Fibroblast of skin of abdomen (primary cell): ENCODE results near the gene NELL1.

Experiments used
- DNase-seq: peaks from one replicate; pipeline ENCODE4 v3.0.0-alpha.2; 2013

NELL1 gene

DNA sequence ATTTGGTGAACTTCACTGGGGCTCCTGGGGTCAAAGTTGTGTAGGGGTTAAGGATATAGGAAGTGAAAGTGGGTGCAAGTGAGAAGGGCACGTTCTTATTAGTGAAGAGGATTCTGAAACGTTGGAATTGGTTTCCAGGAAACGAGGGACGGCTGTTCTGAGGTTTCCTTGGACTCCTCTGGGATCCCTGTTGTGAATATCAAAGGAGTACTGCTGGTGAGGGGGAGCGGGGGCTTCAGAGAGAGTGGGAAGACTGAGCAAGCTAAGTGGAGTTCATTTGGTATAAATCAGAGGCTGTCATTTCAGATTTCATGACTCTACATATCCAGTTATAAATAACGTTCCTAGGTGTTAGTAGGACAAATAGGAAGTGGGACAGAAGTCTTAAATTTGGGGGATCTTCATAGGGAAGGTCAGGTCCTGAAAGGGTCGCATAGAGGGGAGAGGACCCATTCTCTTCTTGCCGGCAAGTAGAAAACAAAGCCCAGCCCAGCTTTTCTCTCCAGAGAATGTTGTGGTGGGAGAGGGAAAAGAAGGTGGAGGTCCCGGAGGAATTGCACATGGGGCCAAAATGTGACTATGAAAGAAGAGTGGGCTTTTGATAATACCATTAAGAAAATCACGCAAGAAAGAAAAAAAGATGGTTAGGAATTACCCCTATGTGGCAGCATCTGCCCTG lies 1.1 kb upstream of the NELL1 start:
- no peak for DNase-seq

DNA sequence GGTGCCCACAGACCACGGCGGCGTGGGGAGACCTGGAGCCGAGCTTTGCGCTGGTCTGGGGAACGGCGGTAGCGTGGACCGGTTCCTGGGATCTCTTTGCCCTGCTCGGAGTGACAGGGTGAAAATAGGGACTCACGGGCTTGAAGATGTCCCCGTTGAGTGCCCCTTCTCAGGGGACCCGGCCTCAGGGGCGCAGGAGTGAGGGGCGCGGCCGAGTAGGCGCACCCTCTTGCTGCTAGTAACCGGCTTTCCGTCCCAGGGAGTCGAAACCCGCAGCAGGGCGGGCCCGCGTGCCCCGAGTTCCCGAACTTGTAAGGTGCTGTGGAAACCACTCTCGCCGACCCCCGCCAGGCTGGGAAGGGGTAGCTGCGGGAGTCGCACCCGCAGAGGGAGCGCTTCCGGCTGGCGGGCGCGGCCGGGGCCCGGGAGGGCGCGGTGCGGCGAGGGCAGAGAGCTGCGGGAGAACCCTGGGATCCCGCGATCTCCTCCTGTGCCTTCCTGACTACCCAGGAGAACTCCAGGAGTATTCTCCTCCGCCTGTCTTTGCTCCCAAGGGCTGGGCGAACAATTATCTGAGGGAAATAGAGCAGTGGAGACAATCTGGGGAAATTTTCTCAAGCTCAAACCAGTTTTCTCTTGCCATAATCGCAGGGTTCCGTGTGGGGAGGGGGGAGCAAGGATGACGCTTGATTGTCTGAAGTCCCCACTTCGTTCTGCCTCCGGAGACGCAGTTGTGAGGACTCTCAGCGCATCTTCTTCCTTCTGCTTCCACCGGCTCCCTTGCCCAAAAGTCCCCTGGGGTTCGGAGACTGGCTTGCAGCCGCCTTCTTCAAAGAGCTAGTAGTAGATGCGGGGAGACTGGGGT lies 666 bp downstream of the NELL1 start:
- no peak for DNase-seq

DNA sequence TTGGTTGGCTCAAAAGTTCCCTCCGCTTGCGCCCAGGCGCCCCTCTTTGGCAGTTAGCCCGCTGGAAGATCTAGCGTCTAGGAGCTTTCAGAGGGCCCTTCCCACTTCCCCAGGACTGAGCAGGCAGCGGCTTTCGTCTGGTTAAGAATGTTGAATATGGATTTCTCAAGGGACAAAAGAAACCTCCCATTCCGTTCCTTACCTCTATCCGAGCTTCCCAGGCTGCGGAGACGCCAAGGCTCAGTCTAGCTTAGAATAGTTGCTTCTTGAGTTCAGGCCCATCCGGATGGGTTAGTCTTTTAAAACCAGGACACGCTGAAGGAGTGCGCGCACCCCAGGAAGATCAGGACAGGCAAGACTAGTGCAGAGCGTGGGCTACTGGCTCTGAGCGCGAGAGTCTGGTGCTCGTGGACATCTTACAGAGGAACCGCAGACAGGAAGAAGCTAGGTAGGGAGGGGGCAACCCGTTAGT lies 1.6 kb downstream of the NELL1 start:
- DNase-seq = no peak

DNA sequence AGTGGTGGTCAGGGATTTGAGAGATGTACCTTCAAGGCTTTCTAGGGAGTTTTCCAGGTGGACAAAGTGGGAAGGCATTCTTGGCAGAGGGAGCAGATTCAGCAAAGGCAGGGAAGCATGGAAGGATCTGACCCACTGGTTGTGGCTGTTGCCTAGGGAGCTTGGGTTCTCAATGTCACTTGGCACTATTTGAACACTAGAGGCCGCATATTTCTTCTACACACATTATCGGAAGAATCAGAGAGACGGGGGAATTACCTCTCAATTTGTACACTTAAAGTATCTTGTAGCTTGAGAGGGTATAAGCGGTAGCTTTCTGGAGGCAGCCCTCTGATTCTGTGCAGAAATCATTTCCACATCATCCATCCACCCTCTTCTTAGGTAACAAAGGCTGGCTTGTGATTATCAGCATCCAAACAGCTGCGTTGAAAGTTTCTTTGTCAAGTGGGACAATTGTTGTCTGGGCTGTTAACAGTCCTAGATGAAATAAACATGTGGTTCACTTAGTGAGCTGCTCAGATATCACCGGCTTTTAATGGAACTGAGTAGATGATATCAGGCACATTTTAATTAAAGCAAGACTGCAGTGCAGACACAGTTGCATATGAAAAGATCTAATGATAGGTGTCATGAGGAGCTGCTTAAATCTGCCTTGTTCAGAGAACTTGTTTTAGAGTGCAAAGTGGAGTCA lies 2.6 kb downstream of the NELL1 start:
- DNase-seq = no peak

DNA sequence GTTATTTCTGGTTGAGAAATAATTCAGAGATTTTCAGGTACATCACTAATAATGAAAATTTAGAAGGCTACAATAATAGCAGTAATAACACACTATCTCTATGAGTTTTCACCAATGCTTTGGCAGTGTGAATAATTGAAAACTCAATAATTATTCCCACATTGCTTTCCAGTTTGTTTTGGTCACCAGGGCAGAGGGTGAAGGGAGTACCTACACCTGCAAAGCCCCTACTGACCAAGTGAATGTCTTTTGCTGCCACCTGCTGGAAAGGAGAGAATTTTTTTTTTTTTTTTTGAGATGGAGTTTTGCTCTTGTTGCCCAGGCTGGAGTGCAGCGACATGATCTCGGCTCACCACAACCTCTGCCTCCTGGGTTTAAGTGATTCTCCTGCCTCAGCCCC lies 3.2 kb downstream of the NELL1 start:
- DNase-seq = no peak

DNA sequence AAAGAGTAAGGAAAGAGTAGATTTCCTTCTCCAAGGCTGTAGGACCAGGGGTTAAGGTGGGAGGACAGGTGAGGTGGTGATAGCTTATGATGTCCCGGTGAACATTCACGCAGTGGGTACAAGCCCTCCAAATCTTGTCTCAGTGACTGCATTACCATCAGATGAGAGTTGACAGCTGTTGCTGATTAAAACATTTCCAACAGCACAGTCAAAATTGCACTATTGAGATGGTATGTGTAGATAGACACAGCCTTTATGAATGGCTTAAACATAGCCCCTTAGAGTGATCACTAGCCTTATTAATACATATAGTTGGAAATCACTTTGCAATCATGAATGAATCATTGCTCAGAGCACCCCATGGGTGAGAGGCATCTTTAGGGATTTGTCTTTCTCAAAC lies 7.3 kb downstream of the NELL1 start:
- no peak for DNase-seq

DNA sequence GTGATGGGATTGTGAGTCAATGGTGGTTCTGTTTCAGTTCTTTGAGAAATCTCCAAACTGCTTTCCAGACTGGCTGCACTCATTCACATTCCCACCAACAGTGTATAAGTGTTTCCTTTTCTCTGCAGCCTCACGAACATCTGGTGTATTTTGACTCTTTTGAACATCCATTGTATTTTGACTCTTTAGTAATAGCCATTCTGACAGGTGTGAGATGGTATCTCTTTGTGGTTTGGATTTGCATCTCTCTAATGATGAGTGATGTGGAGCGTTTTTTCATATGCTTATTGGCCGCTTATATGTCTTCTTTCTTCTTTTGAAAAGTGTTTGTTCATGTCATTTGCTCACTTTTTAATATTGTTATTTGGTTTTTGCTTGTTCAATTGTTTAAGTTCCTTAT lies 19.4 kb downstream of the NELL1 start:
- no peak for DNase-seq

DNA sequence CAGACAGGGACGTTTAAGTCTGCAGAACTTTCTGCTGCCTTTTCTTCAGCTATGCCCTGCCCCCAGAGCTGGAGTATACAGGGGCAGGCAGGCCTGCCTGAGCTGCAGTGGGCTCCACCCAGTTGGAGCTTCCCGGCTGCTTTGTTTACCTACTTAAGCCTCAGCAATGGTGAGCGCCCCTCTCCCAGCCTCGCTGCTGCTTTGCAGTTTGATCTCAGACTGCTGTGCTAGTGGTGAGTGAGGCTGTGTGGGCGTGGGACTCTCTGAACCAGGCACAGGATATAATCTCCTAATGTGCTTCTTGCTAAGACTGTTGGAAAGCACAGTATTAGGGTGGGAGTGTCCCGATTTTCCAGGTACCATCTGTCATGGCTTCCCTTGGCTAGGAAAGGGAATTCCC lies 38.5 kb downstream of the NELL1 start:
- DNase-seq = no peak

DNA sequence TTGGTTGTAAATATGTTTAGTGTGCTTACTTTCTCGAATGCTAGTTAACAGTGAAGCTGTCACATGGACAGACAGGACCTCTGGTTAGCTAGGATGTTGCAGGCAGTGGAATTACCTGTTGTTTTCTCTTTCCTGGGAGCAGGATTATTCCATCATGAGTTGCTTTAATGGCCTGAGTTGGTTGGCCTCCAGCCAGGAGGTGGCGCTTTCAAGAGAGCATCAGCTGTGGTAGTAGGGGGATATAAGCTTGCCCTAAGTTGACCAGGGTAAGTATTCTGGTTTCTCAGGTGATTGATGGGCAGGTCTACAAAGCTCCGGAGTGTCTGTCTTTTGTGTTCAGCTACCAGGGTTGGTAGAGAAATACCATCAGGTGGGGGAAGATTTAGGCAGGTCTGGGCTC lies 43.5 kb downstream of the NELL1 start:
- no peak for DNase-seq

DNA sequence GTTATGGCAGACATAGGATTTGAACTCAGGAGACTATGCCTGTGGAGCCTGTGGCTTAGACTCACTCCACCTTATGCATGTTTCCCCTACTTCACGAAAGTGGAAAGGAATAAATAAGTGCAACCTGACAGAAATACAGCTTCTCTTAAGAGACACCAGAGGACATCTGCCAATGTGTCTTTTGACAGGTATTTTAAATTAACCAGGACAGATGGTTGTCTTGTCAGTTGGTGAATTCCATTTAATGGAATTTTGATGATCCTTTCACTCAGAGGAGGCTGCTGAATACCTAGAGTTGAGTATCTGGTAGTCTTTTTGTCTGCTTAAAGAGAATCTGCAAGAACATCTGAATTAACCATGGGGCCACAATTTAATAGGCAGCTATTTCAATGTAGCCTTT lies 46.1 kb downstream of the NELL1 start:
- no peak for DNase-seq

DNA sequence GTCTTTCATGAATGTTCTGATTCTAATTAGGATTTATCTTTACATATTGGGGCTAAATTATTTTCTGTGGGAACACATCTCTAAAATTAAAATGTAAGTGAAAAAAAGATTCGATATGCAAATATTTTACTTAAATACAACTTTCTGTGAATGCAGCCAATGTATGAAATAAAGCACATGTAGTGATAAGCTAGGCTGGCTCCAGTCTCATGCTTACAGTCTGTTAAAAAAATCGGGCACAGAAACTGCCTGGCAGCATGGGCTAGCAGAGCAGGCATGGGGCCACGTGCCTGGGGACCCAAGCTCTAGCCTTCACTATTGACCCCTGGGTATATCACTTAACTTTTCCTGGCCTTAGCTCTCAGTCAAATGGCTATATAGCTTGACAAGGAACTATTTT lies 46.5 kb downstream of the NELL1 start:
- no peak for DNase-seq

DNA sequence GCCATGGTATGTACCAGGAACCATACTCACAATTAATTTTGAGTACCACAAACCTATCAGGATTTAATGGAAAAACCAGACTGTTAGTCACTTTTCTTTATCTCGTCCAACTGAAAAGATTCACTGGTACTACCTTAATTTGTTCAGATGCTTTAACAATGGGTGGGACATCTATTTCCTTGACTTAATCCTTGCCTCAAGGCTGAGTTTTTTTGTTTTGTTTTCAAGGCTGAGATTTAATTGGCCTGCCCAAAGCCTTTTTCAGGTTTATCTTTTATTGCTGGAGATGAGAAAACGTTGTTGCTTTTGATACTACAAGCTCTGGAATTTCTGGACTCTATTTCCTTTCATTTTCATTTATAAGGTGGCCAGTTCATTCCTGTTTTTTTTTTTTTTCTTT lies 50.4 kb downstream of the NELL1 start:
- DNase-seq = no peak

DNA sequence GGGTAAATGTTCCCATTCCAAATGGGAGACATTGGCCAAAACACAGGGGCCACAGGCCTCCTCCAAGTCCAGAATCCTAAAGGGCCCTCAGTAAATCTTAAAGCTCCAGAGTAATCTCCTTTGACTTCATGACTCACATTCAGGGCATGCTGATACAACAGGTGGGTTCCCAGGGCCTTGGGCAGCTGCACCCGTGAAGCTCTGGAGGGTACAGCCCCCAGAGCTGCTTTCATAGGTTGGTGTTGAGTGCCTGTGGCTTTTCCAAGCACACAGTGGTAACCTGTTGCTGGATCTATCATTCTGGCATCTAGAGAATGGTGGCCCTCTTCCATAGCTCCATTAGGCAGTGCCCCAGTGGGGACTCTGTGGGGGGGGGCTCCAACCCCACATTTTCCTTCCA lies 54.0 kb downstream of the NELL1 start:
- no peak for DNase-seq

DNA sequence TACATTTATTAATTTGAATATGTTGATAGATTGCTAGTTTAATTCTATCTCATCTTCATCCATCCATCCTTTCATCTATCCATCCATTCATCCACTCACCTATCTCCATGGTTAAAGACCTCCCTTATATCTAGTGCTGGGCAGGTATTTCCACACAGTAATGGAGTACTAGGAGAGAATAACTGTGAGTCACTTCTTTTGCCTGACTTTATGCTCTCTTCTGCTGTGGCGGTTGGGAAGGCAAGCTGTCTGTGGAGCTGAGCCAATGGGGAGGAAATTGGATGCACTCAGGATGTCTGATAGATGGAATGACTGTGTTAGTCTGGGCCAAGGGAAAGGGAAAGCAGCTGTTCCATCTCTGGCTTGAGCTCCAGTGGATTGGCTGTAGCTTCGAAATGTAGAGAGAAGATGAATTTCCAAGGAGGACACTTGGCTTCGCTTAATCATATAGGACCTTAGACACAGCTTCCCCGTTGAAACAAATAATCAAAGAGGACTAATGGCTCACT lies 60.3 kb downstream of the NELL1 start:
- DNase-seq = no peak

DNA sequence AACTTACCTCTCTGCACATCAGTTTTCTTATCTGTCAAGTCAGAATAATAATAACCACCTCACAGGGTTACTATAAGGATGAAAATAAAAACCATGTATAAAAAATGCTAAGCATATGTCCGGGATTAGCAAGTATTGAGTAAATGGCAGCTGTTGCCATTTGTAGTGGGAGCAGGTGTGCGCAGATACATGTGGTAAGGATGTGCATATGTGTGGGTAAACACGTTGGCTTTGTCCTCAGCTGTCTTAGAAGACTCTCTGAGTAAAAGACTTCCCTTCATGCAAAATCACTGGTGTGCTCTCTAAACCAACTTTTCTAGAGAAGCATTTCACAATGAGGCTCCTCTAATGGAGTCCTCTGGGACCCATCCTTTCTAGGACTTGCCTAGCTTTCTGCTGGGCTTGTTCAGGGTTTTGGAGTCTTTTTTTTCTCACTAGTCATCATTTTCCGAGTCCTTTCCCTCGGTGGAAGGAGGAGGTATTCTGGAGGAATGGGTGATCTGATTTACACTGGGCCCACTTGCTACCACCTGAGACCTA lies 62.4 kb downstream of the NELL1 start:
- no peak for DNase-seq

DNA sequence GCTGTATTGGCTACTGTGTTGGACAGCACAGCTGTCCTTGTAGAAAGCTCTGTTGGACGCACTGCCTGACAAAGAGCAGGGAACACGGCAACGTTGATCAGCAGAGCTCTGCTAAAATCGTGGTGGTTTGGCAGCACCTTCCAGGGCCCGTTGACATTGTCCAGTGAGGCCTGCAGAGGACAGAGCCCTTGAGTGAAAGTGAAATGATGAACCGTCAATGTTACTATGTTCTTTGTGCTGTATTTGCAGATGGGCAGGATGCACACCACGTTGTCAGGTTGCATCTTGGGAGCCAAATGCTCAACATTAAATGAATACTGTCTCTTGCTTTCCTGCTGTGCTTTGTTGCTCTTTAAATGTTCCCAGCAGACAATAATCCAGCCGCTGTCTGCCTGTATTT lies 69.7 kb downstream of the NELL1 start:
- no peak for DNase-seq

DNA sequence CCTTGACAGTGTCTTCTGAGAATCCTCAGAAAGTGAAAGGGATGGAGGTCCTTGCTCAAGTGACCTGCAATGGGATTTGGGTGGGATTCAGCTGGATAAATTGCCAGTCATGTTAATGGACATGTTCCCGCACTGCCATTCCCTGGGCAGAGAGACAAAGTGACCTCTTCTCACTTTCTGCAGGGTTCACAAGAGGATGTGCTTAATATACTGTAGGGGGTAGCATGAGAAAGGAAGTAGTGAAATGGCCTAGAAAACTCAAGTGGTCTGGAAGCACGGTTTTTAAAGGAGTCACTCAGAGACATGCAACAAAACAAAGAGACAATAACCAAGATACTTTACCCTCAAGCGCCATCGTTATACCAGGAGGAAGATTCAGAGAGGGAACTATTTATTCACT lies 70.2 kb downstream of the NELL1 start:
- DNase-seq = no peak

DNA sequence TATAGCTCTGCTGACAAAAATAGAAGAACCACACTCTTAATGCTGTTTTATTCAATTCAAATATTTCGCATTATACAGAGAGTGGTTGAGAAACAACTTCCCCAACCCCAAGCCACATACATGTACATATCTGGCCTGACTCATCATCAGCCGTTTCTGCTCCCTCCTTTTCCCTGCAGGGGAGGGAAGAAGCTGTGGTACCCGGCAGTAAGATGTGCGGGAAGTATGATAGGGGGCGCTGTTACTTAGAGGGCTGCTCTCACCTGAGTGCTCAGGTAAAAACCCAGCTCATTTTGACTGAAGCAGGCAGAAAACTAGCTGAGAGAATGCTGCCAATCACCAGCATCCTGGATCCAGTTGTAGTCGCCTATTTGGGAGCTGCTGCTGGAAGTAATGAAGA lies 85.5 kb downstream of the NELL1 start:
- no peak for DNase-seq

DNA sequence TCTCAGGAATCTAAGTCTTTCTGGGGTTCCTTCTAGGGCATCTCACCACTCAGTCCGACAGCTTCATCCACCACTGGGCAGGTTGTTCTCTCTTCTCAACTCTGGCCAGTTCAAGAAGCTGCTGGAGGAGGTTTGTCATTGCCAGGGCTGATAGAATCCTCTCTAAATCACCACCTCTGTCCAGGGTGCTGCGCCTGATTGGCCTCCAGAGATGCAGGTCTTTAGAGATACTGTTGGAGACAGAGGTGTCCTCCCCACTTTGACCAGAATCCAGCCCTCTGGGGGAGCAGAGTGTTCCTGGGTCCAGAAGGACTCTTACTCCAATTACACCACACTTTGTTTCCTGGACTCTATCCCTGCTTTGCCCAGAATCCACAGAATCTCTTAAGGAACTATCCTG lies 90.2 kb downstream of the NELL1 start:
- DNase-seq = no peak

DNA sequence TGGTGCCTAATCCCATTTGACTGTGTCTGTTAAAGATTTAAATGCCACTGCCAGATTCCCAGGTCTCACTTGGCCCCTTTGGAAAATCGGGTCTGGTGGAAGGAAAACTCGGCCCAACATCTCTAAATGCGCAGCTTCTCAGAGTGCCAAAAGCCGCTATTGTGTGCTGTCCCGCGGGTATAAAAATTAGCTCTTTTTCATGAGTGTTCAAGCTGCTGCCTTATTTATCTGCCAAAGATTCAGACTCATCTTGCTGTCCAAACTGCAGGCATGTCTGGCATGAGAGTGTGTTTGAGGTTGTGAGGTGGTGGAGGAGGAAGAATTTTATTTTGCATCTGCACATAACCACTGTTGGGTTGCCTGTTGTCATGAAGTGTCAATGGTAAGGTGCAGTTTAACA lies 91.4 kb downstream of the NELL1 start:
- DNase-seq = no peak

DNA sequence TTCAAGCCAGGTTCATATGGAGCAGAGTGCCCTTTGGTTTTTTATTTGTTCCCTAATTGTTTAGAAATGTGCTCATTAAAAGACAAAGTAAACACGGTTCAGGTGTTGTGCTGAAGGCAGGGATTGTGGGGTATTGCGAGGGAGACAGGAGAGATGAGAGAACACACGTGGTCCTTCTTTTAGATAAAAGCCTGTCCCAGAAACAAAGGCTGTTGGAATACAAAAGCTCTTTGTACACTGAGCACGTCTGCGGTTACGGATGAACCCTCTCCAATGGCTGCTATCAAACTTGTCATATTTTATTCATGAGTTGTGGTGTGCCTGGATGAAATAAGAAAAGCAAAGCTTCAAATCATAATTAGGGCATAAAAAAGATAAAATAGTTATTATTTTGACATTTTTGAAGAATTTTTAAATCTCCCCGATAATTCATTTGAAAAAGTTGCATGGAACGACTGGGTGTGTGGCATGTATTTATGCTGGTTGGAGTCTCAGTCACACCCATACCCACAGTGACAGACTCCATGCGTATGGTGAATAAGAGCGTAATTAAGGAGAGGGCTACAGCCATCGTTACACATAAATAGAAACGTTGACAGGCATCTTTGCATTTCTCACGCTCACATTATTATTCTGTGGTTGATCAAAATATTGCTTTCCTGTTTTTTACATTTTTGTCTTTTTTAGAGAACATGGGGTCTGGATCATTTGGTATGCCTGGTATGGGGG lies 92.9 kb downstream of the NELL1 start:
- DNase-seq = no peak

DNA sequence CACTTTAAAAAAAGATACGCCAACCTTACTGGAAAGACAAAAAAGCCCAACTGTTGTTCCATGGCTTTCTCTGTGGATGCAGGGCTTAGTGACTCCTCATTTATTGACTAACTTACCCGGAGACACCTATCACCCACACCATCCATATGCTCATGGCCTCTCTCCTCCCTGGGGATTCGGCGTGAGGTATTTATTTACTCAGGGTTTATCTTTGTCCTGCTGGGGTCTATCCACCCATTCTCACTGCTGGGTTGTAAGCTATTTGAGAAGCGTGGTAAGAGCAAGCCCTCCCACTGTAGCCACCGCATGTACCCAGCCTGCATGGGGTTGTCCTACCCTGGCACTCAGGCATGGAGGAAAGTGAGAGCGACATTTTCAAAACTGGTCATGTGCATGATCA lies 93.6 kb downstream of the NELL1 start:
- no peak for DNase-seq
